ENCODE data around the gene CRMP1.

The CRMP1 gene

DNA sequence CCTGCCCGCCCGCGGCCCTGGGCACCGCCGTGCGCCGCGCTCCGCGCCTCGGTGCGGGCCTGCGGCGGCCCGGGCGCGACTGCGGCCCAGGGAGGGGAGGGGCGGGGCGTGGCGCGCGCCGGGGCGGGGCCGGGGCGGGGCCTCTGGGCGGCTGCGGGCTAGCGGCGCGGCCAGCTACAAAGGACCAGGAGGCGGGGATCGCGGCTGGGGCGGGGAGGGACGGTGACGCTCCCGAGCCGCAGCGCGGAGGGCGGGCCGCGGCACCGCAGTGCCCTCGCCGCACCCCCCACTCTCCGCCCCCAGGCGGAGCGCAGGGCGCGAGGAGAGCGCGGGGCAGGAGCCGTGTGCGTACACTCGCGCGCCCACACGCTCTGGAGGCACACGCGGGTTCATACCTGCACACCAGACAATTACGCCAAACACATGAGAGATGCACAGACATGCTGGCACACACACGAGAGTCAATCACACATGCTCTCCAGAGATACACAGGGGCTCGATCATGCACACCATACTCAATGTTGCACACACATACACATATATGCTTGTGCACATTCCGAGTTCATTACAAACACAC lies at the start of gene CRMP1:
TSS of gene CRMP1 (minus strand) at position 83 of the 577 bp plus-strand sequence. CDS start 117 bp downstream, outside the sequence.
- FAIRE-seq: no peak

DNA sequence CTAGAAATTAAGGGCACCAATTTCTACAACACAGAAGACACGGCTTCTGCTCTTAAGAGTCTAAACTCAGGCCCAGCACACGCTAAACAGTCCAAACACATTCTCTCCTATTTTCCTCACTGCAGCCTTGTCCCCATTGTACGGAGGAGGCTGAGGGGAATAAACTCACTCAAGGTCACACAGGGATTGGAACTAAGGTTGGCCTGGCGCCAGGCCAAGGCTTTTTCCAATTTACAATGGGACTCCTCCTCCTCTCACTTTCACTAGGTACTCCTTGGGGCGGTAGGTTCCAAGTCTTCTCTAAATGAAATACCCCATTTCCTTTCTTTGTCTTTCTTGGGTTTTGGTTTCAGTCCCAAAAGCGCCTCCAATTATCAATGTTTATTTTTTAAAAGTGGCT lies 48.7 kb upstream of the CRMP1 start:
- FAIRE-seq: no peak

DNA sequence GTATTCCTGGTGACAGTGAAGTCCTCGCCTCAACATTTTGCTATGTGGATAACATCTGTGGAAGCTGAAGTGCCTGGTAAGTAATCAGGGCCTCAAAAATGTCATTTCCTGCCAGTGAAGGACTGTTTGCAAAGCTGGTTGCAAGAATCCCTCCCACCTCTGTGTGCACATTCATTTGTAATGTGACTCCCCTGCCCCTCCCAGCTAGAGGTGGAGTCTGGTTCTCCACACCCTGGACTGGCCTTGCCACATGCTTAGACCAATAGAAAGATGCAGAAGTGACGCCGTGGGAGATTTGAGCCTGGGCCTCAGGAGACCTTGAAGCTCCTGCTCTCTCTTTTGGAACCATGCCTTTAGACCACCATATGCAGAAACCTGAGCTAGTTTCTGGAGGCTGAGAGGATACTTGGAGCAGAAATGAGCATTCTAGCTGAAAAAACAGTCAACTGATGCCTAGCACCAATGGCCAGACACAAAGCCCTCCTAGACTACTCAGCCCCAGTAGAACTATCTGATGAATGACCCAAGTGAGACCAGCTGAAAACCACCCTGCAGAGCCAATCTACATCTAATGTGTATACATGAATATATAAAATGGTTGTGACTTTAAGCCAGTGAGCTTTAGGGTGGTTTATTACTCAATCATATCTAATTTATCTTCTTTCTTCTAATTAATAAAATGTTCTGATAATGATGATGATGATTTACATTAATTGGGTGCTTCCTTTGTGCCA lies 47.8 kb upstream of the CRMP1 start:
- FAIRE-seq: no peak

DNA sequence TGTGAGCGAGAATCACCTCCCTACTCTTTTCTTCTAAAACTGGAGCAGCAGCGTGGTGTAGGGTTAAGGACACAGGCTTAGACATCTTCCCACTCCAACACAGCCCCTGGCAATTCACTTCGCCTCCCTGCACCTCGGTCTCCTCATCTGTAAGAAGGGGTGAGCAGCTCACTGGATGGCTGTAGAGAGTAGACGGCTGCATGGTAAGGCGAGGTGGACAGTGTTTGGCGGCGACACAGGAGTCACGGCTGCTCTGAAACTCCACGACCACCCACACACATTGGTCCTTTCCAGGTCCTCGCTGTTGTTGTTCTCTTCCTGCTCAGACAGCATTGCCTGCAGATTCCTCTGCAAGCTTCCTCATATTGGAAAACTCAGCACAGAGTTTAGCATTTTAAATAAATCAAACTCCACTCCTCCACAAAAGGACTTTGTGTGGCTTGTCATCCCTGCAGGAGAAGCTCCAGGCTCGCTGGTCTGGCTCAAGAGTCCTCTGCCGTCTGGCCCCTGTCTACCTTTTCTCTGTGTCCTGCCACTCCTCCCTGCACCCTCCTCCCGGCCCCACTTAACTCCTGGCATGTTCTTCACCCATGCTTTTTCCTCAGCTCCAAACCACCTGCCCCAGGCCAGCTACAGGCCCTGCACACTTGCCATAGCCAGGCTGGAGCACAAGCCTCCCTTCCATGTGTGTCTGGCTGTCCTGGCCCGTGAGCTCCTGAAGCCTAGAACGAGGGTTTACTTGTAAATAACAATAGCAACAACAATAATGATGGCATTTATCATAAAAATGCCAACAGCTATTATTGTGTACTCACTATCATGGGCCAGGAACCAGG lies 41.3 kb upstream of the CRMP1 start:
- no peak for FAIRE-seq

DNA sequence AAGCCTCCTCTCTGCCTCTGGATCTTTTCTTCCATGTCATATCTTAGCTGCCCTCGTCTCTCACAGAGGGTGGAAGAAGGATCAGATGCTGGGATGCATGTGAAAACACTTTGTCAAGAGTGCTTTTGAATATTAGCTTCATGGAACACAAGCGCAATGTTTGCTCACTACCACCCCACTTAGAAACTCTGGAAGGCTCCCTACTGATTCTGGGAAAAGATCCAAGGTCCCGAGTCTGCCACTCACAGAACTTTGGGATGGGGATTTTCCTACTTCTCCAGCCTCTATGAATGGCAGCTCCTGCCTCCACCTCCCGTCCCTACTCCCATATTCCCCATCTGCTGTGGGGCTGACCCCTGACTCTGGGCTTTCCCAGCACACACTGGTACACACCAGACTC lies 40.2 kb upstream of the CRMP1 start:
- FAIRE-seq: no peak

DNA sequence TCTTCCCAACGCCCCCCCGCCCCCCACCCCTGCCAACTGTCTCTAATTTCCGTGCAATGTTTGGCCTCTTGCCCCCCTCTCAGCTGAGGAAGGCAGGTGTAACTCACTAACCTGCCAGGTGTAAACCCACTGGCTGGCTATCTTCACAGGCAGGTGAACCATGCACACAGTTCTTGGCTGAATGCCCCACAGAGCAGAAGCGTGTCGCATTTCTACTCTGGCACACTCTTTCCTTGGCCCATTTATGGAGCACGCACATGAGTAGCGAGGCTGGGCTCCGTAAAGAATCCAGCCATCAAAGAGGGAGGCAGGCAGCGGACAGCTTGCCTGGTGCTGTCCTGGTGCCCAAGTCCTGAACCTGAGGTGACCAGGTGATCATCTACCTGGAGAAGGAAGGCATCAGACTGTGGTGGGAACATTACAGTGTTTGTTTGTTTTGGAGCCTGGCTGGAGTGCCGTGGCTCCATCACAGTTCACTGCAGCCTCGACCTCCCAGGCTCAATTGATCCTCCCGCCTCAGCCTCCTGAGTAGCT lies 39.2 kb upstream of the CRMP1 start:
- no peak for FAIRE-seq

DNA sequence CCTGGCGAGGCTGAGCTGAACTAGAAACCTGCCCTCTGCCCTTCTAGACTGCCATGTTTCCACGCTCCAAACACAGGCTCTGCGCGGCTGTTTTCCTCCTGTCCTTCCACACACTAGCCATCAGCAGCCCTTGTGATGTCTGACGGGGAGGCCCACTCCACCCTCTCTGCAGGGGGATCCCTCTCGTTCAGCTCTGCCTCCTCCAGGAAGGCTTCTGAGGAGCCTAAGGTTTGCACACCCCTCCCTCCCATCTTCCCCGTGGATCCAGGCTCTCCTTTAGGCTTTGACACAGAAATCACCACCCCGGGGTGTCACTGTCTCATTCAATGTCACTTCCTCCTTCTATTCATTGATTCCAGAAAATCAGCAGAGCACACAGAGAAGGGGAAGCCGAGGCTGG lies 38.6 kb upstream of the CRMP1 start:
- no peak for FAIRE-seq

DNA sequence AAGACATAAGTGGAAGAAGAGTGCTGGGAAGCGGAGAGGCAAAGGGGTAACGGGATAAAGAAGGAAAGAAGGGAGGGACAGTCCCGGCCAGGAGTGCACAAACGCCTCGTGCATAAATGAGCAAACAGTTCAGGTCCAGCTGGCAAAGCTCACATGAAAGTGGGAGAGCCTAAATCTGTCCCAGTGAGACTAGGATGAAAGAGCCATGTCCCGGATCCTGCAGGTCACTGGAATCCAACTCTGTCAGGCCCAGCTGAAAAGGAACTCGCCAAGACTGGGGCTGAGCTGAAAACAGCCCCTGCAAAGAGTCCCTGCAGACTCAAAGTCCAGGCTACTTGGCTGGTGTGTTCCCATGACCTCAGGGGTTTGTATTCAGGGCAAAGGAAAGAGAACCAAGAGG lies 38.0 kb upstream of the CRMP1 start:
- no peak for FAIRE-seq

DNA sequence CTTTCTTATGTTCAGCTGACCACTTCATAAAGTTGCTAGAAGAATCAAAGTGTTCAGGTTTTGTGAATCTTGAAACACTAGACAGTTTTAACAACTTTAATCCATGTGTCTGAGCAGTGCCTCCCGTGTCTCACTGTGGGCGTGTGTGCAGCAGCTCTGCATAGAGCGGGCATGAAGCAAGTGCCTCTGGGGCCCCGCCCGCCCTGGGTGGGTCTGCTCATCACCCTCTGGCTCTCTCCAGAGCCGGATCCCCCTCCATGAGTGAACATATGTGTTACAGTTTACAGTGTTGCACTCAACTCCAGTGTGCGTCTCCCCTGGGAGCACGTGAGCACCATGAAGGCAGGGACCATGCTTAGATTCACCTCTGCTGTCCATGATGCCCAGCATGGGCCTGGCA lies 37.6 kb upstream of the CRMP1 start:
- FAIRE-seq: no peak

DNA sequence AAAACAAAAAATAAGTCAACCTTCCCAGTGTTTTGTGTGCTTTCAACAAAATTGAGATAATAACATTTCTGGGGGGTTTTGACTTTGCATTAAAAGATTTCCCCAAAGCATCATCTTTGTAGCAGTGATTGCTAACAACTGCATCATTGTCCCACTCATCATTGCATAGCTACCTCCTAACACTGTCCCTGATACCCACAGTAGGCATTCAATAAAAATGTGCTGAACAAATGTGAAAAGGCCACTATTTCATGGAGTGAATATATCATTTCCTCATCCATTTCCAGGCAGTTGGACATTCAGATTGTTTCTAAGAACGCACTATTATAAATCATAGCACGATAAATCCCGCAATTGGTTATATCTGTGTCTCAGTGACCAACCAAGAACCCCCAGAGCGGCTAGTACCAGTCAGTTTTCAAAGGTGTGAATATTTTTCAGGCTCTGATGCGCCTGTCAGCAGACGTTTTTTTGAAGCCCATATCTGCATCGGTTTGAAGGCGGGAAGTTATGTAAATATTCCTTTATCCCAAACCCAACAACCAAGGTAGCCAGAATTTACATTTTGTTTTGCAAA lies 36.0 kb upstream of the CRMP1 start:
- no peak for FAIRE-seq

DNA sequence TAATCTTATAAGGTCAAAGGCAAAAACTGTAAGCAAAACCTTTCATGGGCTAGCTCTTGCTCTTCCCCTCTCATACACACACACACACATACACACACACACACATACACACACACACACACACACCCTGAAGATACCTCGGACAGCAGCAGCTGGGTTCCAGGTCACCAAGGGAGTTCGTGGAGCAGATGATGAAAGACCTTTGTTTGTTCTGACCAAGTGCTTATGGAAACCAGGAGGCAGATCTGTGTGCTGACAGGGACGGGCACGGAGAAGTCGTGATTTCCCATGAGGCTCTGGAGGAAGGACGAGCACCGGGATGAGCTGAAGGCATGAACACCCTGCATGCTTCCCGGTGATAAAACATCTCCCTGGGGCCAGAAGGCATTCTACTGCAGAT lies 35.4 kb upstream of the CRMP1 start:
- no peak for FAIRE-seq

DNA sequence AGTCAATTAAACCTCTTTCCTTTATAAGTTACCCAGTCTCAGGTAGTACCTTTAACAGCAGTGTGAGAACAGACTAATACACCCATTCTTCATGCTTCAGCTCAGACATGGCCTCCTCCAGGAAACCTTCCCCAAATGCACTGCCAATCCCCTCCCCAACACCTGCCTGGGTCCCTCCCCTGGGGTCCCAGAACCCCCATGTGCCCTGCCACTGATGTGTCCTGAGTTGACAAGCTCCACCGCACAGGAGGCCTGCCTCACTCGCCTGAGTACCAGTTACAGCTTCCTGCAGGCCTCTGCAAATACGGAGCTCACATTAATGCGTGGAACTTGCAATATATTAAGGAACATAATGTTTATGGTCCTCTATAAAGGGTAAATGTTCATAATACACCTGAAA lies 34.9 kb upstream of the CRMP1 start:
- FAIRE-seq: no peak

DNA sequence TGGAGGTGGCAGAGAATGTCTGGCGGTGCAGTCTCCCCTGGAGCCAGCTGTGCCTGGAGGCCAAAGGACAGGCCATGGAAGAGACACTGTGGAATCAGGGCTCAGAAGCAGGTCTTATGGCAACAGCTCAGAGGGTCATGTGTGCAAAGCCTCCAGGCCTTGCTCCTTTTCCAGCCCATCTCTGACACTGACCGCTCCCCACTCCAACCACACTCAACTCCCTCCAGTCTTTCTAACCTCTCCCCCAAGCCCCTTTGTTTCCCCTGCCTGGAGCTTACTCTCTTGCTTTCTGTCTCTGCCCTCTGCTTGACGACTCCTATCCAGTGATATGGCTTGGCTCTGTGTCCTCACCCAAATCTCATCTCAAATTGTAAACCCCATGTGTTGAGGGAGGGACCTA lies 34.2 kb upstream of the CRMP1 start:
- no peak for FAIRE-seq

DNA sequence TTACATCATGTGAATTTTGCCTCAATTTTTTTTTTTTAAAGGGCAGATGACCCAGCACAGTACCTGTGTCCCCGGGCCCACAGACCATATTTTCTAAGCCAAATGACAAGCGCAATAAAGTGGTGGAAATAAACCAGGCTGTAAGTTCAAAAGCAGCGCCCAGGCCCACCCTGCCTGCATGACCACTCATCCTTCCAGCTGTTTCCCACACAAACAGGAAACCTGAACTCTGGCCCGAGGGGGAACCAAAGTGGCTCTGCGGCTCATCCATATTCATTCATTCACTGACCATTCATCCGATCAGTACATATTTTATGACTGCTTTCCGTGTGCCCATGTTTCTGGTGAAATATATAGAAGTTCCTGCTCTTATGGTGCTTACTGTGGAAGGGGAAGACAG lies 33.7 kb upstream of the CRMP1 start:
- FAIRE-seq: no peak

DNA sequence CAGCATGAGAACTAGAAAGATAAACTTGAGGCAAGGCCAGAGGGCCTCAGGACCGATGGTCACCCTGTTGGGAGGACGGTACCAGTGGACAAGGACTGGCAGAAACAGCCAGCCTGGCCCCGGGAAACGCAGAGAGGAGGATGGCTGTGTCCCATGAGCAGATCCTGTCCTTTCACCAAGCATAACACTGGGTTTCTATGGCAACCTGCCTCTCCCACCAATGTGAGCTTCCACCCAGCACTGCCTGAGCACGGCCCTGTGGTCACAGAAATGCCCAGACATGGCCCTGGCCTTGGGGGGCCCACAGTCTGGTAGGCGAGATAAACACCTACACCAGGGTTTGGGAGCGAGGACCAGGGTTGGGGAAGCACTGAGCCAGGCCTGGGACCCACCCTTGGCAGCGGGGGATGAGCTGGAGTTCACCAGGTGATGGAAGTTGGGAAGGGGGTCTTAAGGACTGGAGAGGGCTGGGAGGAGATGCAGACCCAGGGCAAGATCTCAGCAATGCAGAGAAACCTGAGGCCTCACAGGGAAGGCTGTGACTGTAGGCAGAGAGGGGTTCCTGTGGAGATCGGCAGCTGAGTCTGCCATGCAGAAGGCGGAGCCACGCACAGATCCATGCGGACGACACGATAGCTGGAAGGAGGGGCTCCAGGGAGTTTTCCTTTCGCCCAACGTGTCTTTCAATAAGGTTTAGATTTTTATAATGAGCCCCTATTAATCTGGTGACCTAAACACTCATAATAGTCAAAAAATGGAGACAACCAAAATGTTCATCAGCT lies 32.7 kb upstream of the CRMP1 start:
- no peak for FAIRE-seq

DNA sequence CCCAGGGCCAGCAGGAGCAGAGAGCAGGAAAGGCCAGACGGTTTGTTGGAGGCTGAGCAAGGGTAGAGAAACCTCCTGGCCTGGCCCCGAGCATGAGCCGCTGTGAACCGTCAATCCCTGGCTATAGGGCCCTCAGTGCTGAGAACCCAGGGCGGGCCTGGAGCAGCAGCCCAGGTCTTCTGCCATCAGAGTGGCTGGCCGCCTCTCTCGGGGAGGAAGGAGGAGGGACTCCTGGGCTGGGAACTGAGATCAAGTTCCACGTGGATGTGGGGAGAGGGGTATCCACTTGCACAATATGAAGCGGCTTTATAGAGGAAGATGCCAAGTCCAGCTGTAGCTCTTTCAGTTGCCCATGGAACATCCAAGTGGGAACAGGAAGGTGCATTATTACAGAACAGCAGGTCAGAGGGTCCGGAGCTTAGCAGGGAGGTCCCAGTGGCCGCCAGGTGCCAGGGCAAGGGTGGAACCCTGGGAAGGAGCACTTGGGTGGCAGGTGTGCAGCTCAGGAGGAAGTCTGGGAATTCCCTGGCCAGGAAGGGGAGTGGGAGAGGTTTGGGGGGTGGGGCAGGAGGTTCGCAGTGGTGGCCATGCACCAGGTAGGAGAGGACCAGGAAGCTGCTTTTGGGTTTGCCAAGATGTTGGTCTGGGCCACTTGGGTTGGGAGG lies 31.7 kb upstream of the CRMP1 start:
- no peak for FAIRE-seq

DNA sequence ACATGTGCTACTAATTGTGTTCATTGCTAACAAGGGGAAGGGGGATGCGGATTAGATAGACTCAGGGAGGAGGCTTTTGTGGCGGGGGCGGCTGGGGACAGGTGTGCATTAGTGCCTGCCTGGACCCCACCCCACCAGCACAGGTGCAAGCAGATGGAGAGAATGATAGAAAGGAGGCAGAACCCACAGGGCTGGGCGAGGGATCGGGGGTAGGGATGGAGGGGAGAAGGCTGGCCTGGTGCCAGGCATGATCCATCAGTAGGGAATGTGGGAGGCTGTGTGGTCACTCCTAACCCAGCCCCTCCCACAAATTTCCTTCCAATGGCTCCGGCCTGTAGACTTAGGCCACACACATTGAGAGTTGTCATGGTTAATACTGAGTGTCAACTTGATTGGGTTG lies 30.5 kb upstream of the CRMP1 start:
- no peak for FAIRE-seq

DNA sequence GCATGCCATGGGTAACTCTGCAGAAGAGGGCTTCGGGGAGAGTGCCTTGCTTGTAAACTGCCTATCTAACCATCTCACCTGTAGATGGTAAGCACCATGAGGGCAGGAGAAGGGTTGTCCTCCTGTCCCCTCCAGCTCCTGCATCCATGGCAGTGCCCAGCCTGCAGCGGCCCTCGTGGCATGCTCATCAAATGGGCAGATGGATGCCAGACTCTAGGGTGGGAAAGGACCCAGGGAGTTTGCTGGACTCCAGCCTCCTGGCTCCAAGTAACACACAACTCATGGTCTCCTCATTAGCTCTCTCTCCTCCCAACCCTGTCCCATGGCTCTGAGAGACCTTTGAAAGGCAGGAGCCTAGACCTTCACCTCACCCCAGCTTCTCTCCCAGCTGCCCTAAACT lies 29.7 kb upstream of the CRMP1 start:
- no peak for FAIRE-seq

DNA sequence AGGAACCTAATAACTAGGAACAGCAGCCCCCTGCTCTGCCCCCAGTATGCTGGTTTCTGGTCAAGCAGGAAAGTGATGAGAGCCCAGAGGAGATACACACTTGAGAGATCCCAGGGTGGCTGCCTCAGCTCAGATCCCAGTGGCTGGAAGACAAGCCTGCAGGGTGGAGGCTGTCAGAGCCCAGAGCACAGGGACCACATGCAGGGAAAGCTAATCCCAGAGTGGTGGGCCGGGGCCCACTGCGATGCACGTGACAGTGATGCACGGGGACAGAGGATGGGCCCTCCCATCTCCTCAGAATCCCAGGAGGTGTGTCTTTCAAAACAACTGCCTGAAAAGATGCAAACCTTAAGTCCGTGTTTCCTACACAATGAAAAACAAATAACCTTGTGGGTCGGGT lies 29.1 kb upstream of the CRMP1 start:
- no peak for FAIRE-seq

DNA sequence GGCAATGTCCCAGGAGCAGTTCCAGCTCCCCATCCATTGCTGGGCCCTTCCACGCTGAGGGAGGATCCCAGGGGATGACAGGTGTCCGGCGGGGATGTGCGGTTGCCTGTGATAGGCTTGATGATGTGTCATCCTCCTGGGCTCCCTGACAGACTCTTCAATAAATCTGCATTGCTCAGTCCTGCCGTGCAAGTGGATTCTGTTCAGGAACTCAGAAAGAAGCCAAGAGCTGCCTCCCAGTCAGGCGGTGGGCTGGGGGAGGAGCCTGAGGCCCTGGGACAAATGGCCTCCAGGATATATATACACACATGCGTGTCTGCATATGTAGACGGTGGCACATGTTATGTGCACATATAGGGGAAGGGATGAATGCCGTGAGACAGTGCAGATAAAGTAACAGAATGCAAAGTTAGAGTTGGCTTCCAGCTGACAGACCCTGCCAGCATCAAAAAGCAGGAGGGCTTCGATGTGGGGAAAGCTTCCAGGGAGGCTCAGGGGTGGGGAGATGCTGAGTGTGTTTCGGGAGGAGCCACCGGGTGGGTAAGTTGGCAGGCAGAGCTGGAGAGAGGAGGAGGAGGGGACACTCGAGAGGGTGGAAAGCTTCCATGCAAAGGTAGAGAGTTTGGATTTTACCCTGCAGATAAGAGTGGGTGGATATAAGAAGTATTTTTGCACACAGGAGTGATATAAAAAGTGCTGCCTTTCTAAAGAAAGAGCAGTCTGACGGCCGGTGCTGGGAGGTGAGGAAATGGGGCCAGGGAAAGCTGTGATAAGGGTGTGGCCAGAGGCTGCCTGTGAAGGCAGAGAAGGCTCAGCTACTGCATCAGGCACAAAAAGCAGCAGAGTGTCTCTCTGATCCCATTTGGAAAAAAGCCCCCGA lies 28.5 kb upstream of the CRMP1 start:
- no peak for FAIRE-seq

DNA sequence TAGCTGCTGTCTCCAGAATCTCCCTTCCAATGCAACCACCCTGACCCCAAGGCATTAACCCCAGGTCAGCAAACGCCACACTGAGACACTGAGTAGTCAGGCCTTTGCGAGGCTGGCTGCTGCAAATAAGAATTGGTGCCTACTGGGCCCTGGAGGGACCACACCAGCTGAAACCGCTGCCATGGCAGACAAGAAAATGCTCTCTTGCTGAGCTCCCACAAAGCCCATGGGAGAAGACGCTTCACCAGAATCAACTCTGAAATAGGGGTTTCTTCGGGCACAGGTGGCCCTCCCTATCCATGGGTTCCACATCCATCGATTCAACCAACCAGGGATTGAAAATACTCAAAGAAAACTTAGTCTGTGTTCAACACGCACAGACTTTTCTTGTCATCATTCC lies 26.7 kb upstream of the CRMP1 start:
- FAIRE-seq: no peak

Measured in endometrium (tissue), 2 donors.